IMR-90 (cell line): ENCODE data around the gene MDC1. TPM values are rescaled to one million over a fixed set of nuclear protein-coding genes. Genes with fewer than 3 reads are reported as not detected.

ENCODE experiments used
- ATAC-seq: fragments of 200-7000 bp; cut with Tn5 transposase; 2 replicates; pipeline ENCODE4 v1.9.1; 2020; ENCODE audit warnings: low read depth, mild to moderate bottlenecking, moderate library complexity
- BruUV-seq: library from RNA; stranded (reverse); fragments of 400-500 nt; replicated peaks from 2 replicates; lab custom pipeline; 2021; lab: Mats Ljungman, UMichigan
- CTCF ChIA-PET: fragments of 300-600 bp; formaldehyde crosslinking; extraction: SDS; loops from one replicate; lab custom pipeline; 2021; ENCODE audit warnings: antibody characterized with exemption; lab: Yijun Ruan, JAX
- POLR2A ChIA-PET: fragments of 300-600 bp; sonication (Branson Sonifier 250); formaldehyde crosslinking; loops from one replicate; lab custom pipeline; 2022; ENCODE audit warnings: antibody characterized with exemption; ENCODE audit not compliant: unreplicated experiment; lab: Charles Lee
- DNase-seq: peaks from one replicate; pipeline ENCODE4 v3.0.0; 2013
- H2AFZ ChIP-seq: replicated peaks from 2 replicates; pipeline ENCODE3; 2013; ENCODE audit warnings: low read length, mild to moderate bottlenecking; ENCODE audit not compliant: poor library complexity
- H2AK5ac ChIP-seq: 2 replicates; pipeline ENCODE4 v1.6.1; 2013; ENCODE audit warnings: low read depth, low read length, inconsistent platforms
- H2AK9ac ChIP-seq: replicated peaks from 2 replicates; pipeline ENCODE3; 2013; ENCODE audit warnings: mild to moderate bottlenecking, low read depth, low read length, moderate library complexity; ENCODE audit not compliant: poor library complexity
- H2BK120ac ChIP-seq: 2 replicates; pipeline ENCODE4 v1.6.1; 2013; ENCODE audit warnings: low read depth, low read length, inconsistent platforms
- H2BK15ac ChIP-seq: 3 replicates; pipeline ENCODE4 v1.6.1; 2013; ENCODE audit warnings: low read depth, low read length, inconsistent platforms
- H2BK20ac ChIP-seq: 2 replicates; pipeline ENCODE4 v1.6.1; 2013; ENCODE audit warnings: low read depth, mild to moderate bottlenecking, inconsistent platforms, low read length, moderate library complexity
- H2BK5ac ChIP-seq: 2 replicates; pipeline ENCODE4 v1.6.1; 2013; ENCODE audit warnings: mild to moderate bottlenecking, low read depth, low read length, inconsistent platforms; ENCODE audit not compliant: poor library complexity, severe bottlenecking
- H3K14ac ChIP-seq: replicated peaks from 2 replicates; pipeline ENCODE4 v1.6.1; 2013; ENCODE audit warnings: low read depth, low read length, inconsistent platforms
- H3K18ac ChIP-seq: 2 replicates; pipeline ENCODE4 v1.6.1; 2013; ENCODE audit warnings: low read depth, low read length, control low read depth
- H3K23ac ChIP-seq: 2 replicates; pipeline ENCODE4 v1.6.1; 2013; ENCODE audit warnings: low read depth, low read length, inconsistent platforms
- H3K27ac ChIP-seq: 2 replicates; pipeline ENCODE4 v1.5.1; 2013; ENCODE audit warnings: mild to moderate bottlenecking, control low read depth, low read length; ENCODE audit not compliant: insufficient read depth
- H3K27me3 ChIP-seq: 2 replicates; pipeline ENCODE4 v1.6.1; 2013; ENCODE audit warnings: low read length; ENCODE audit not compliant: control insufficient read depth, insufficient read depth
- H3K36me3 ChIP-seq: 2 replicates; pipeline ENCODE4 v1.6.1; 2013; ENCODE audit warnings: low read length, mixed read lengths; ENCODE audit not compliant: control insufficient read depth, insufficient read depth
- H3K4ac ChIP-seq: 2 replicates; pipeline ENCODE4 v1.6.1; 2013; ENCODE audit warnings: low read depth, low read length, inconsistent platforms
- H3K4me1 ChIP-seq: 2 replicates; pipeline ENCODE4 v1.6.1; 2013; ENCODE audit warnings: low read length, mixed read lengths; ENCODE audit not compliant: control insufficient read depth, insufficient read depth
- H3K4me2 ChIP-seq: 2 replicates; pipeline ENCODE4 v1.6.1; 2013; ENCODE audit warnings: low read depth, mild to moderate bottlenecking, control low read depth, low read length, moderate library complexity
- H3K4me3 ChIP-seq: 2 replicates; pipeline ENCODE4 v1.5.1; 2013; ENCODE audit warnings: low read depth, mild to moderate bottlenecking, control low read depth, low read length, moderate library complexity; ENCODE audit not compliant: insufficient read depth
- H3K56ac ChIP-seq: 2 replicates; pipeline ENCODE4 v1.6.1; 2013; ENCODE audit warnings: low read length, inconsistent platforms; ENCODE audit not compliant: insufficient read depth; ENCODE audit errors: extremely low read depth
- H3K79me1 ChIP-seq, 2 experiments: 2 replicates each; pipeline ENCODE4 v1.6.1; 2013; ENCODE audit warnings: low read length in 2 of 2, inconsistent platforms in 1 of 2, low read depth in 1 of 2
- H3K9ac ChIP-seq: 2 replicates; pipeline ENCODE4 v1.6.1; 2013; ENCODE audit warnings: low read depth, low read length, control low read depth
- H3K9me1 ChIP-seq: 2 replicates; pipeline ENCODE4 v1.6.1; 2013; ENCODE audit warnings: low read length, inconsistent platforms; ENCODE audit not compliant: insufficient read depth
- H3K9me3 ChIP-seq: 2 replicates; pipeline ENCODE4 v1.6.1; 2013; ENCODE audit warnings: low read length; ENCODE audit not compliant: control insufficient read depth, insufficient read depth
- H4K20me1 ChIP-seq: 2 replicates; pipeline ENCODE4 v1.6.1; 2013; ENCODE audit warnings: low read length, inconsistent platforms; ENCODE audit not compliant: insufficient read depth
- H4K5ac ChIP-seq: 2 replicates; pipeline ENCODE4 v1.6.1; 2013; ENCODE audit warnings: mild to moderate bottlenecking, low read depth, low read length, control low read depth
- H4K8ac ChIP-seq, 2 experiments: 2 replicates each; pipeline ENCODE4 v1.6.1; 2013; ENCODE audit warnings: low read depth in 2 of 2, low read length in 2 of 2, control low read depth in 1 of 2, inconsistent platforms in 1 of 2
- H4K91ac ChIP-seq: 2 replicates; pipeline ENCODE4 v1.6.1; 2013; ENCODE audit warnings: low read depth, low read length, inconsistent platforms; ENCODE audit not compliant: insufficient read depth
- CHD1 ChIP-seq: IDR thresholded peaks from 2 replicates; pipeline ENCODE4 v1.6.1; 2012; ENCODE audit warnings: low read depth, low read length, improper control_type of control experiment
- NFE2L2 ChIP-seq: fragments of 150-350 bp; IDR thresholded peaks from 2 replicates; pipeline ENCODE4 v1.6.1; 2016; ENCODE audit warnings: low read depth, mild to moderate bottlenecking, low read length
- WGBS, 2 experiments: methylation state at CpG; one replicate each; pipeline versions ENCODE4 v1.1.5 to v1.1.7; 2013; ENCODE audit warnings: missing lambda C conversion rate in 2 of 2; ENCODE audit not compliant: insufficient read length in 1 of 2; ENCODE audit errors: extremely low coverage in 2 of 2; 5-methylcytosine and 5-hydroxymethylcytosine counted together
- dilution Hi-C: fragments of 300-500 bp; cut with HindIII; formaldehyde crosslinking; loops from one replicate; pipeline ENCODE4 v1.14.3; 2018; ENCODE audit warnings: low sequenced_read_pairs; ENCODE audit not compliant: unreplicated experiment
- in situ Hi-C: fragments of 300-500 bp; cut with MboI; formaldehyde crosslinking; loops from 3 replicates; pipeline ENCODE4 v1.14.3; 2019; ENCODE audit warnings: low sequenced_read_pairs, inconsistent platforms, mixed read lengths
- intact Hi-C: fragments of 100-400 bp; cut with micrococcal nuclease; formaldehyde crosslinking; loops from 2 replicates; pipeline ENCODE4 v1.10.0; 2022
- polyA plus RNA-seq, 3 experiments: library from polyadenylated mRNA; depleted of rRNA; stranded (reverse); fragments of >200 nt; gene quantifications; 2 replicates each; pipeline ENCODE4 v1.2.3, GENCODE V29; 2012; ENCODE audit warnings: low replicate concordance in 1 of 3
- total RNA-seq: library from RNA; depleted of rRNA; stranded (reverse); fragments of >200 nt; gene quantifications from 2 replicates; pipeline ENCODE4 v1.2.3, GENCODE V29; 2012
- TF ChIP-seq, protein P1 (sequence below): conservative IDR thresholded peaks from 2 replicates; pipeline ENCODE4 v1.5.1; 2012; ENCODE audit warnings: mild to moderate bottlenecking, low read depth, low read length, improper control_type of control experiment

The MDC1 gene
- total and polyA plus RNA-seq, 2 of the 4 experiments (the other 2 are of a cell fraction), result 4.5 to 12.1 TPM

DNA sequence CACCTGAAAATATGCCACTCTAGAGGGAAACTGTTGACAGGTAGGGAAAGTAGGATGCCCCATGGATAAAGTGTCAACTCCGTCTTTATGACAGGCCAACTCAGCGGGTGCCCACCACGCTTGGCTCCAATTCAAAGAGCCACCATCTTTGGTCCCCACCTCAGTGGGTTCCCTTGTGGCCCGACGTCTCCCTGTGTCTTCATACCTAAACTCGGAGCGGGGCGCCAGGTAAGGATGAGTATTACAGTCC is 277 bp downstream of the MDC1 start:
- Histone ChIP-seq H3K18ac (peak overlapping the region; percentile 5), H2AK5ac (peak overlapping the region; percentile 99), H3K4me2 (peak overlapping the region; percentile 90), H2BK5ac (peak overlapping the region; percentile 83), H3K36me3 (peaks cover 19% of the 10 kb centered on the region), H3K79me1 (peaks cover 15 to 41% of the 10 kb centered on the region in 2 experiments), H3K4me3 (peak overlapping the region; percentile 61), H3K9me1 (peaks cover 5% of the 10 kb centered on the region), H3K27me3 (no peaks in the 10 kb centered on the region), H3K4me1 (peaks cover 4% of the 10 kb centered on the region; the same call in 1 of the 2 replicates), H3K14ac (peak overlapping the region; percentile 83), H4K20me1 (peaks cover 5% of the 10 kb centered on the region), H2BK20ac (peak overlapping the region; percentile 8; the same call in 1 of the 2 replicates), H3K4ac (peak overlapping the region; percentile 87), H3K23ac (peak overlapping the region; percentile 20; the same call in 1 of the 2 replicates), H2AFZ (peak overlapping the region; percentile 95), H4K8ac (peak overlapping the region; percentile 84 to 96), H3K56ac (peak overlapping the region; percentile 86), H2BK120ac (peak overlapping the region; percentile 50), H4K91ac (peak overlapping the region; percentile 97), H2AK9ac (peak overlapping the region; percentile 79), H3K27ac (peak overlapping the region; percentile 78), H2BK15ac (peak overlapping the region; percentile 59), H3K9ac (peak overlapping the region; percentile 76), H4K5ac (peak overlapping the region; percentile 55), H3K9me3 (no peaks in the 10 kb centered on the region)
- in situ Hi-C loops, result no loop called here
- TF ChIP-seq, protein P1, sequence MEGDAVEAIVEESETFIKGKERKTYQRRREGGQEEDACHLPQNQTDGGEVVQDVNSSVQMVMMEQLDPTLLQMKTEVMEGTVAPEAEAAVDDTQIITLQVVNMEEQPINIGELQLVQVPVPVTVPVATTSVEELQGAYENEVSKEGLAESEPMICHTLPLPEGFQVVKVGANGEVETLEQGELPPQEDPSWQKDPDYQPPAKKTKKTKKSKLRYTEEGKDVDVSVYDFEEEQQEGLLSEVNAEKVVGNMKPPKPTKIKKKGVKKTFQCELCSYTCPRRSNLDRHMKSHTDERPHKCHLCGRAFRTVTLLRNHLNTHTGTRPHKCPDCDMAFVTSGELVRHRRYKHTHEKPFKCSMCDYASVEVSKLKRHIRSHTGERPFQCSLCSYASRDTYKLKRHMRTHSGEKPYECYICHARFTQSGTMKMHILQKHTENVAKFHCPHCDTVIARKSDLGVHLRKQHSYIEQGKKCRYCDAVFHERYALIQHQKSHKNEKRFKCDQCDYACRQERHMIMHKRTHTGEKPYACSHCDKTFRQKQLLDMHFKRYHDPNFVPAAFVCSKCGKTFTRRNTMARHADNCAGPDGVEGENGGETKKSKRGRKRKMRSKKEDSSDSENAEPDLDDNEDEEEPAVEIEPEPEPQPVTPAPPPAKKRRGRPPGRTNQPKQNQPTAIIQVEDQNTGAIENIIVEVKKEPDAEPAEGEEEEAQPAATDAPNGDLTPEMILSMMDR, result no peak
- TF ChIP-seq CHD1 (0 out of 2 replicates have a peak, but pooled peaks have one; percentile 26), NFE2L2 (no peak)
- no peak for ATAC-seq
- DNase-seq, result no peak
- dilution Hi-C loops, result no loop called here
- CTCF ChIA-PET, result no interaction called here
- intact Hi-C loops, result loop anchor here (1.0 kb wide), 1 partner anchor 26 kb away; no protein-coding TSS in a partner anchor
- WGBS, 2 experiments, result no CpG with 5 or more reads among the region's 8 CpGs
- POLR2A ChIA-PET, result no interaction called here
- no TSS peak for BruUV-seq
